K562 (cell line): ENCODE measurements around the gene SMYD1. TPM values are rescaled to one million over a fixed set of nuclear protein-coding genes. Genes with fewer than 3 reads are reported as not detected.
A peak's percentile ranks its signal among the peaks of the same experiment; 100 is the strongest.

Source experiments
- BCL6 ChIP-seq: fragments of 250-450 bp; sonication (Bioruptor Pico); IDR thresholded peaks from 2 replicates; pipeline ENCODE4 v1.4.0; 2020
- BDP1 ChIP-seq: IDR thresholded peaks from 3 replicates; pipeline ENCODE4 v1.6.1; 2011; ENCODE audit not compliant: insufficient read length, insufficient read depth
- CBX1 ChIP-seq: sonication (generic); IDR thresholded peaks from 2 replicates; pipeline ENCODE4 v1.6.1; 2016; ENCODE audit warnings: antibody characterized with exemption, low read depth, mild to moderate bottlenecking
- CHD4 ChIP-seq: fragments of 200-600 bp; sonication (generic); IDR thresholded peaks from 3 replicates; pipeline ENCODE4 v1.6.1; 2012; ENCODE audit warnings: low read depth, mild to moderate bottlenecking, mixed read lengths, low read length, inconsistent platforms; ENCODE audit not compliant: insufficient read depth, insufficient replicate concordance, poor library complexity, severe bottlenecking
- CTCFL ChIP-seq: IDR thresholded peaks from 2 replicates; pipeline ENCODE4 v1.6.1; 2011; ENCODE audit warnings: borderline replicate concordance, low read depth, mild to moderate bottlenecking, moderate library complexity, low read length; ENCODE audit not compliant: insufficient read depth, poor library complexity, severe bottlenecking
- ETV1 ChIP-seq: fragments of 450-650 bp; conservative IDR thresholded peaks from 2 replicates; pipeline ENCODE4 v1.6.1; 2016; ENCODE audit warnings: missing genetic modification characterization, control low read depth, low read depth, missing compliant biosample characterization
- ETV5 ChIP-seq: sonication (generic); formaldehyde crosslinking; IDR thresholded peaks from 2 replicates; pipeline ENCODE4 v1.4.0; 2020; ENCODE audit warnings: low read depth, mild to moderate bottlenecking, missing genetic modification reagents
- HNRNPK ChIP-seq: fragments of 200-400 bp; formaldehyde crosslinking; IDR thresholded peaks from one replicate; pipeline ENCODE4 v1.6.1; 2018; ENCODE audit warnings: mild to moderate bottlenecking, low read depth, low read length; ENCODE audit not compliant: poor library complexity, severe bottlenecking
- JUND ChIP-seq, 2 experiments: IDR thresholded peaks; 2 replicates in 1 of 2; 3 replicates in 1 of 2; pipeline ENCODE4 v1.6.1; 2011; ENCODE audit warnings: borderline replicate concordance in 2 of 2, low read depth in 2 of 2, low read length in 2 of 2, improper control_type of control experiment in 1 of 2, missing biosample characterization in 1 of 2, missing genetic modification characterization in 1 of 2, missing genetic modification reagents in 1 of 2
- MED1 ChIP-seq: sonication (generic); formaldehyde crosslinking; IDR thresholded peaks from 2 replicates; pipeline ENCODE4 v1.8.1; 2023; ENCODE audit warnings: missing genetic modification reagents, borderline replicate concordance
- MITF ChIP-seq: IDR thresholded peaks from 2 replicates; pipeline ENCODE4 v1.6.1; 2014; ENCODE audit warnings: antibody characterized with exemption
- MLLT1 ChIP-seq, 2 experiments: fragments of 450-650 bp; IDR thresholded peaks; 2 replicates each; pipeline ENCODE4 v1.6.1; 2016
- NFE2 ChIP-seq: IDR thresholded peaks from 2 replicates; pipeline ENCODE4 v1.6.1; 2014; ENCODE audit warnings: antibody characterized with exemption, low read depth
- RB1 ChIP-seq: fragments of 450-650 bp; IDR thresholded peaks from 2 replicates; pipeline ENCODE4 v1.6.1; 2017; ENCODE audit warnings: low read depth, mild to moderate bottlenecking
- RUNX1 ChIP-seq: sonication (generic); IDR thresholded peaks from 2 replicates; pipeline ENCODE4 v1.6.1; 2016; ENCODE audit warnings: antibody characterized with exemption, low read depth
- TCFL5 ChIP-seq: fragments of 250-450 bp; sonication (Bioruptor Pico); conservative IDR thresholded peaks from 2 replicates; pipeline ENCODE4 v1.6.1; 2021; ENCODE audit warnings: mild to moderate bottlenecking, moderate library complexity, matching md5 sums
- TOE1 ChIP-seq, 2 experiments: fragments of 450-650 bp in 1 of 2; sonication (generic) in 1 of 2; formaldehyde crosslinking in 1 of 2; IDR thresholded peaks; 2 replicates each; pipeline versions ENCODE4 v1.7.1 to v1.8.0; 2016 to 2022; ENCODE audit warnings: borderline replicate concordance in 2 of 2, mild to moderate bottlenecking in 2 of 2, antibody characterized with exemption in 1 of 2, inconsistent platforms in 1 of 2, low read depth in 1 of 2, missing genetic modification reagents in 1 of 2, moderate library complexity in 1 of 2
- ZBTB5 ChIP-seq: fragments of 450-650 bp; IDR thresholded peaks from 2 replicates; pipeline ENCODE4 v1.6.1; 2017; ENCODE audit warnings: antibody characterized with exemption
- ZC3H8 ChIP-seq: fragments of 450-650 bp; IDR thresholded peaks from 2 replicates; pipeline ENCODE4 v1.6.1; 2017
- ZKSCAN1 ChIP-seq: fragments of 150-350 bp; IDR thresholded peaks from 2 replicates; pipeline ENCODE4 v1.6.1; 2016; ENCODE audit warnings: low read depth, low read length
- ZNF23 ChIP-seq: fragments of 250-450 bp; sonication (Bioruptor Pico); IDR thresholded peaks from 2 replicates; pipeline ENCODE4 v1.4.0; 2020; ENCODE audit warnings: mild to moderate bottlenecking
- ZNF766 ChIP-seq: fragments of 200-800 bp; sonication (Bioruptor generic); conservative IDR thresholded peaks from 2 replicates; pipeline ENCODE4 v1.6.1; 2016; ENCODE audit warnings: missing genetic modification characterization, missing compliant biosample characterization
- polyA plus RNA-seq, 8 experiments: library from polyadenylated mRNA; depleted of rRNA in 4 of 8; stranded (reverse) in 5 of 8; unstranded in 3 of 8; fragments of >200 nt; fragmentation: Nextera tagmentation in 2 of 8; fragmentation: Illumina TruSeq in 1 of 8; extraction: Ambion mirVana in 2 of 8; extraction: Trizol in 1 of 8; gene quantifications; 2 replicates each; pipeline versions ENCODE4 v1.2.1 to v1.2.3, GENCODE V29; 2011 to 2014; ENCODE audit warnings: inconsistent platforms in 1 of 8, missing spikeins in 1 of 8
- total RNA-seq, 7 experiments: library from RNA; depleted of rRNA in 6 of 7; stranded (reverse); fragments of >200 nt in 6 of 7; fragmentation: Illumina TruSeq in 2 of 7; extraction: Trizol in 2 of 7; gene quantifications; 2 replicates each; pipeline versions ENCODE4 v1.2.1 to v1.2.3, GENCODE V29; 2011 to 2021; ENCODE audit warnings: low replicate concordance in 1 of 7

SMYD1 gene
- total and polyA plus RNA-seq, 9 of the 15 experiments (the other 6 are each of a cell fraction or from before 2014, with no cell fraction given), result not detected

- TF ChIP-seq RB1, result no peak
- no peak for TF ChIP-seq HNRNPK
- TF ChIP-seq TCFL5, result no peak
- no peak for TF ChIP-seq MLLT1 (IDR thresholded peaks at IDR 0.05)
- no peak for TF ChIP-seq BCL6 (CRISPR knock-in tag)
- TF ChIP-seq NFE2, result peak; percentile 91
- no peak for TF ChIP-seq MED1 (CRISPR knock-in tag)
- TF ChIP-seq CBX1, result no peak
- TF ChIP-seq ZKSCAN1, result no peak
- no peak for TF ChIP-seq BDP1
- no peak for TF ChIP-seq CHD4
- TF ChIP-seq TOE1 (IDR thresholded peaks at IDR 0.05; ENCODE audit: borderline replicate concordance), result no peak
- TF ChIP-seq TOE1 (CRISPR knock-in tag; IDR thresholded peaks at IDR 0.05; ENCODE audit: borderline replicate concordance, low read depth), result no peak
- TF ChIP-seq ETV1 (tag), result no peak
- TF ChIP-seq ZC3H8, result no peak
- TF ChIP-seq ZNF766 (CRISPR knock-in tag), result peak; percentile 58
- no peak for TF ChIP-seq ETV5 (CRISPR knock-in tag)
- TF ChIP-seq ZBTB5, result no peak
- no peak for TF ChIP-seq ZNF23 (CRISPR knock-in tag)
- TF ChIP-seq RUNX1, result no peak
- TF ChIP-seq CTCFL, result no peak
- TF ChIP-seq JUND (IDR thresholded peaks at IDR 0.05; ENCODE audit: borderline replicate concordance, low read depth, low read length), result peak; percentile 51
- TF ChIP-seq JUND (tag; IDR thresholded peaks at IDR 0.05; ENCODE audit: borderline replicate concordance, low read depth, low read length), result no peak; the same call in 2 of the 3 replicates
- TF ChIP-seq MITF, result no peak
Observed at GRCh38 chr2:88057437-88057844, 10.2 kb upstream of the SMYD1 start (continued).
